Fibroblast of pulmonary artery (primary cell): ENCODE measurements around the gene MEI4.

Experiments
- DNase-seq: peaks from one replicate; pipeline ENCODE4 v3.0.0-alpha.2; 2010; ENCODE audit warnings: low read depth
- H3K4me3 ChIP-seq: replicated peaks from 2 replicates; pipeline ENCODE4 v1.5.1; 2011; ENCODE audit warnings: low read depth, mild to moderate bottlenecking, control low read depth, low read length, moderate library complexity
- TF ChIP-seq, protein P1 (sequence below): IDR thresholded peaks from 2 replicates; pipeline ENCODE4 v1.5.1; 2011; ENCODE audit warnings: mild to moderate bottlenecking, control low read depth, low read length, inconsistent platforms; ENCODE audit errors: missing control alignments

Gene MEI4

DNA sequence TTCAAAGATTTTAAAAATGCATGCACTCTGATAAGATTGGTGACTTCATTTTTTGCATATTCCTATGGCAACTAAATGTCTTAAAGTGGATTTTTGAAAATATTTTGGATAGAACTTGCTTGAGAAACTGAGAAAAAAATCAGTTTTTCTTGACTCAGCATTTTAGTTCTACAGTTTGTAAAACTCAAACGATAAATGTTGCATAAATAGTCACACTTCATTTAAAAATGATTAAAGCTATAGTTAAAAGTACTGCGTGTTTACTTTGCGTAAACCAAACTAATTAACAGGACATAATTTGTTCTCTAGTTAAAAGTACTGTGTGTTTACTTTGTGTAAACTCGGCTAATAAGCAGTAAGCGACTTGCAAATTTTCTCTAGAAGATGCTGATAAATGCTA lies 28.3 kb upstream of the MEI4 start:
- TF ChIP-seq, protein P1, sequence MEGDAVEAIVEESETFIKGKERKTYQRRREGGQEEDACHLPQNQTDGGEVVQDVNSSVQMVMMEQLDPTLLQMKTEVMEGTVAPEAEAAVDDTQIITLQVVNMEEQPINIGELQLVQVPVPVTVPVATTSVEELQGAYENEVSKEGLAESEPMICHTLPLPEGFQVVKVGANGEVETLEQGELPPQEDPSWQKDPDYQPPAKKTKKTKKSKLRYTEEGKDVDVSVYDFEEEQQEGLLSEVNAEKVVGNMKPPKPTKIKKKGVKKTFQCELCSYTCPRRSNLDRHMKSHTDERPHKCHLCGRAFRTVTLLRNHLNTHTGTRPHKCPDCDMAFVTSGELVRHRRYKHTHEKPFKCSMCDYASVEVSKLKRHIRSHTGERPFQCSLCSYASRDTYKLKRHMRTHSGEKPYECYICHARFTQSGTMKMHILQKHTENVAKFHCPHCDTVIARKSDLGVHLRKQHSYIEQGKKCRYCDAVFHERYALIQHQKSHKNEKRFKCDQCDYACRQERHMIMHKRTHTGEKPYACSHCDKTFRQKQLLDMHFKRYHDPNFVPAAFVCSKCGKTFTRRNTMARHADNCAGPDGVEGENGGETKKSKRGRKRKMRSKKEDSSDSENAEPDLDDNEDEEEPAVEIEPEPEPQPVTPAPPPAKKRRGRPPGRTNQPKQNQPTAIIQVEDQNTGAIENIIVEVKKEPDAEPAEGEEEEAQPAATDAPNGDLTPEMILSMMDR = no peak
- DNase-seq = no peak
- no peak overlapping the region for H3K4me3 ChIP-seq

DNA sequence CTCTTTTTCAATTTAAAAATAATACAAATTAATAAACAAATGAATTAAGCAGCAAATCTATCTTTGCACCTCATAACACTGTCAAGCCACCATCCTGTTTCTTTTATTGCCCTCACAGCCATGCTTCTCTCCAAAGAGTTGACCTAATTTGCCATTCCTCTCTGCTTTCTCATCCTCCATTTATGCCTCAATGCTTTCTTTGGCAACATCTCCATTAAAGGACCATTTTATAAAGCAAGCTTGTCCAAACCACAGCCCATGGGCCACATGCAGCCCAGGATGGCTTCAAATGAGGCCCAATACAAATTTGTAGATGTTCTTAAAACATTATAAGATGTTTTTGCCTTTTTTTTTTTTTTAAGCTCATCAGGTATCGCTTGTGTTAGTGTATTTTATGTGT lies 26.4 kb upstream of the MEI4 start:
- no peak overlapping the region for H3K4me3 ChIP-seq
- DNase-seq = no peak
- TF ChIP-seq, protein P1 = no peak

DNA sequence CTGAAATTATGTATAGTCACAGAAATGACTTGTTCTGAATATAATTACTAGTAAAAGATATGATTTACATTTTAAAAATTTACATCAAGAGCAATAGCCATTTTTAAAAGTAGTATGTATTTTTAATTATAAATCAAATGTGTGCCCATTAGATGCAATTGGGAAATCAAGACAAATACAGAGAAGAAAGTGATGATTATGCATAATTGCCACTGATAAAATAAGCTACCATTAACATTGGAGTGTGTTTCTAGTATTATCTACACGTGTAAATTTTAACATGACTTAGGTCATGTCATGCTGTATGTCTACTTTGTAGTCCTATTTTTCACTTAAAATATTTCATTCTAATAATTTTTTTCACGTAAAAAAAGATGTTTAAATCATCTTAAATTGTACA lies 22.8 kb upstream of the MEI4 start:
- TF ChIP-seq, protein P1 = no peak
- no peak overlapping the region for H3K4me3 ChIP-seq
- DNase-seq = no peak

DNA sequence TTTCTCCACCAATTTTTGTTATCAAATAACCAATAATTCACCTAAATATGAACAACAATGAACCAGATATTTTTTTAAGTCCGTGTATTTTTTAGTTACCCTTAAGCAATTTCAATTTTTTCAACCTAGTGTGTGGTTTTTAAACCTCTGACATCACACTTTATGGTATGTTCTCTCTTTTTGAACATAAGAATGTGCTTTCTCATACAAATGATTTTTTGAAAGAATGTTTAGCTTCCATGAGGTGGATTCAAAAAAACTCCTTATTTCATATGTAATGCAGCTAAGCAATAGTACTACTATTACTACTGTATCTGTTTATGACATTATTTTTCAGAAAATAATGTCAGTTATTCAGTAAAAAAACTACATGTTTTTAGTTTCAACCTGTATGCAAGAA lies 19.4 kb upstream of the MEI4 start:
- no peak for DNase-seq
- no peak overlapping the region for H3K4me3 ChIP-seq
- TF ChIP-seq, protein P1 = no peak

DNA sequence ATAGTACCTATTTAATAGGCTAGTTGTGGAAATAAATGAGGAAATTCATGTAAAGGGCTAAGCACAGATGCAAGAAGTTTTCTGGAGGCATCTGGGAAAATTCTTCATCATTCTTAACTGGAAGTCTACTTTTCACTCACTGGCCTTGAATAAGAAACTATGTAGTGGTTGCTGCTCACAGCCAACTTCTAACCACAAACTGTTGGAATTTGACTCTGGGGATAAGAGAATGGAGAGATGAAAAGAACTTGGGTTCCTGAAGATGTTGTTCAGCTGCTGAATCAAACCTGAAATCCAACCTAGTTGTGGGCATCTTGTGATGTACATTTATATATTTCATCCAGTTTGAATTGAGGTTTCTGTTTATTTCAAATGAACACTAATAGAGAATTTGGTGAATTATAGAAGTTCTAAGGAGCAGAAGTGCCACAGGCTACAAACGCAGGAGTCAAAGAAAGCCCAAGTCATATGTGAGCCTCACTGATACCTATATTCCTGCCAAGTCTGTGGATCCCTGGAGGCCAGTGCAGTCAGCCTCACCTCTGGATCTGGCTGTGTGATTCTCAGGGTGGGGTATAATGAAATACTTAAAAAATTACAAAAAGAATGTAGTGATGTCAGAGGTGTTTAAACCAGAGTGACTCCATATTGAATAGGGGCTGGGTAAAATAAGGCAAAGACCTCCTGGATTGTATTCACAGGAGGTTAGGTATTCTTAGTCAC lies 18.7 kb upstream of the MEI4 start:
- peak; percentile 15 for DNase-seq
- TF ChIP-seq, protein P1 = no peak
- H3K4me3 ChIP-seq = no peak overlapping the region

DNA sequence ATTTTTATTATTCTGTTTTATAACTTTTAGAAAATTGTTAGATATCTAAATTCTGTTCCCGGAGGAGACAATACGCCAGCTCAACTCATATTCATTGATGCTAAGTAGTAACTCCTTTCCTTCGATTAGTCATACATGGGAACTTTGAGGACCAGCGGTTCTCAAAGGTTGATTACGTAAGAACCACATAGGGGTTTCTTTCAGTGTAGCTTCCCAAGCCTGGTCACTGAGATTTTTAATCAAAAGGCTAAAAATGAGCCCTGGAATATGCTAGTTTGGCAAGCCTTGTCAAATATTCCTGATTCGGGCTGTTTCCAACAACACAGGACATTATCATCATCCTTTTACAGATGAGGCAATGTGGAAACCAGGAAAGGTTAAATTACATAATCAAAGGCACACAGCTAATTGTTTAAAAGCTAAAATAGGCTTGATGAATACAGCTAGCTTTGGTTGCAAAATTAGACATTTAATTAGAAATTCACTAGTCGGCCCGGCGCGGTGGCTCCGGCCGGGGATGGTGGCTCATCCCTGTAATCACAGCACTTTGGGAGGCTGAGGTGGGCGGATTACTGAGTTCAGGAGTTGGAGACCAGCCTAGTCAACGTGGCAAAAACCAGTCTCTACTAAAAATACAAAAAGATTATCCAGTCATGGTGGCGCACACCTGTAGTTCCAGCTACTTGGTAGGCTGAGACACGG lies 14.6 kb upstream of the MEI4 start:
- H3K4me3 ChIP-seq = no peak overlapping the region
- TF ChIP-seq, protein P1 = no peak
- DNase-seq = no peak
